DMS79 (cell line): ENCODE data around the gene SCYGR6.

Experiments
- DNase-seq: peaks from one replicate; lab custom pipeline; 2025; lab: John Stamatoyannopoulos, UW

The SCYGR6 gene

GRCh38 chr2:227713291-227713690, 11.3 kb downstream of the SCYGR6 start:
- no peak for DNase-seq

GRCh38 chr2:227710986-227711385, 13.6 kb downstream of the SCYGR6 start:
- no peak for DNase-seq

GRCh38 chr2:227707390-227707789, 17.2 kb downstream of the SCYGR6 start:
- no peak for DNase-seq

- no peak for DNase-seq
Observed at GRCh38 chr2:227706859-227707258, 17.7 kb downstream of the SCYGR6 start.

GRCh38 chr2:227703961-227704360, 20.6 kb downstream of the SCYGR6 start:
- DNase-seq, result peak; percentile 72

GRCh38 chr2:227703280-227703732, 21.3 kb downstream of the SCYGR6 start:
- peak; percentile 2 for DNase-seq

- DNase-seq, result no peak
Observed at GRCh38 chr2:227701556-227701955, 23.0 kb downstream of the SCYGR6 start.

GRCh38 chr2:227696990-227697679, 27.4 kb downstream of the SCYGR6 start:
- DNase-seq, result no peak

- no peak for DNase-seq
Observed at GRCh38 chr2:227687189-227687588, 37.4 kb downstream of the SCYGR6 start.

GRCh38 chr2:227684258-227684657, 40.3 kb downstream of the SCYGR6 start:
- DNase-seq, result no peak

- no peak for DNase-seq
Observed at GRCh38 chr2:227677928-227678327, 46.6 kb downstream of the SCYGR6 start.

- no peak for DNase-seq
Observed at GRCh38 chr2:227674485-227674884, 50.1 kb downstream of the SCYGR6 start.
